GM23338 (cell line): ENCODE data around the gene ALKBH4. TPM values are rescaled to one million over a fixed set of nuclear protein-coding genes. Genes with fewer than 3 reads are reported as not detected.

ENCODE experiments used
- ATAC-seq: fragments of 200-7000 bp; cut with Tn5 transposase; 3 replicates; pipeline ENCODE4 v1.9.1; 2020
- DNase-seq: peaks from one replicate; pipeline ENCODE4 v3.0.0-alpha.2; 2015; ENCODE audit warnings: low spot score
- H2AFZ ChIP-seq: fragments of 200-600 bp; sonication (generic); 2 replicates; pipeline ENCODE4 v1.8.0; 2016; ENCODE audit warnings: antibody characterized with exemption, mild to moderate bottlenecking, moderate library complexity
- H3F3A ChIP-seq: fragments of 200-600 bp; sonication (generic); replicated peaks from 2 replicates; pipeline ENCODE4 v1.8.0; 2017; ENCODE audit warnings: antibody characterized with exemption, mixed run types, low read depth
- H3K27ac ChIP-seq: fragments of 200-600 bp; sonication (generic); 2 replicates; pipeline ENCODE4 v1.6.1; 2016; ENCODE audit warnings: low read depth
- H3K27me3 ChIP-seq: fragments of 200-600 bp; sonication (generic); 2 replicates; pipeline ENCODE4 v1.8.0; 2016; ENCODE audit warnings: mild to moderate bottlenecking, mixed run types, moderate library complexity; ENCODE audit not compliant: insufficient read depth
- H3K36me3 ChIP-seq: fragments of 200-600 bp; sonication (generic); 2 replicates; pipeline ENCODE4 v1.8.0; 2016; ENCODE audit warnings: mild to moderate bottlenecking; ENCODE audit not compliant: insufficient read depth
- H3K4me1 ChIP-seq: fragments of 200-600 bp; sonication (generic); 2 replicates; pipeline ENCODE4 v1.8.0; 2016; ENCODE audit warnings: mild to moderate bottlenecking, moderate library complexity; ENCODE audit not compliant: insufficient read depth
- H3K4me2 ChIP-seq: fragments of 200-600 bp; sonication (generic); 2 replicates; pipeline ENCODE4 v1.7.1; 2017; ENCODE audit warnings: mixed run types
- H3K4me3 ChIP-seq: fragments of 200-600 bp; sonication (generic); 2 replicates; pipeline ENCODE4 v1.6.1; 2016; ENCODE audit warnings: mixed run types
- H3K79me2 ChIP-seq: fragments of 200-600 bp; sonication (generic); replicated peaks from 2 replicates; pipeline ENCODE4 v1.8.0; 2017; ENCODE audit warnings: mild to moderate bottlenecking; ENCODE audit not compliant: insufficient read depth
- H3K9me2 ChIP-seq: fragments of 200-600 bp; sonication (generic); 2 replicates; pipeline ENCODE4 v1.8.0; 2017; ENCODE audit not compliant: insufficient read depth
- H4K20me1 ChIP-seq: fragments of 200-600 bp; sonication (generic); replicated peaks from 2 replicates; pipeline ENCODE4 v1.8.0; 2017; ENCODE audit warnings: mild to moderate bottlenecking; ENCODE audit not compliant: insufficient read depth
- H3K27ac Mint-ChIP-seq: 2 replicates; pipeline ENCODE4 v1.8.0; 2020; ENCODE audit warnings: inconsistent platforms, mild to moderate bottlenecking, moderate library complexity, mixed read lengths
- H3K27me3 Mint-ChIP-seq: 3 replicates; pipeline ENCODE4 v1.8.0; 2022; ENCODE audit warnings: low read depth, mild to moderate bottlenecking, moderate library complexity, mixed read lengths, inconsistent platforms; ENCODE audit not compliant: insufficient read depth, poor library complexity
- H3K36me3 Mint-ChIP-seq: 3 replicates; pipeline ENCODE4 v1.8.0; 2021; ENCODE audit warnings: low read depth, mild to moderate bottlenecking, inconsistent platforms, moderate library complexity, mixed read lengths
- H3K4me1 Mint-ChIP-seq: 3 replicates; pipeline ENCODE4 v1.8.0; 2020; ENCODE audit warnings: mild to moderate bottlenecking, inconsistent platforms, mixed read lengths
- H3K4me3 Mint-ChIP-seq: 3 replicates; pipeline ENCODE4 v1.8.0; 2021; ENCODE audit warnings: moderate library complexity, mild to moderate bottlenecking, inconsistent platforms, mixed read lengths
- H3K9me3 Mint-ChIP-seq: 3 replicates; pipeline ENCODE4 v1.8.0; 2020; ENCODE audit warnings: moderate library complexity, mild to moderate bottlenecking, inconsistent platforms, mixed read lengths
- CREB1 ChIP-seq: fragments of 250-450 bp; sonication (Bioruptor Pico); IDR thresholded peaks from 2 replicates; pipeline ENCODE4 v1.5.0; 2020; ENCODE audit warnings: low read depth, mild to moderate bottlenecking, moderate library complexity
- CTCF ChIP-seq, 2 experiments: fragments of 200-600 bp in 1 of 2; sonication (generic) in 1 of 2; conservative IDR thresholded peaks; 2 replicates each; pipeline versions ENCODE4 v1.5.1 to v1.6.1; 2016 to 2017; ENCODE audit warnings: antibody characterized with exemption in 2 of 2, low read depth in 2 of 2, mild to moderate bottlenecking in 2 of 2, moderate library complexity in 1 of 2
- ETS1 ChIP-seq: IDR thresholded peaks from 2 replicates; pipeline ENCODE4 v1.6.1; 2016; ENCODE audit warnings: antibody characterized with exemption
- EZH2 ChIP-seq: fragments of 200-600 bp; sonication (generic); IDR thresholded peaks from one replicate; pipeline ENCODE4 v1.8.0; 2017; ENCODE audit warnings: antibody characterized with exemption, mild to moderate bottlenecking, low read depth; ENCODE audit not compliant: unreplicated experiment
- EZH2phosphoT487 ChIP-seq: fragments of 200-600 bp; sonication (generic); IDR thresholded peaks from one replicate; pipeline ENCODE4 v1.8.1; 2018; ENCODE audit warnings: antibody characterized with exemption; ENCODE audit not compliant: unreplicated experiment
- JUNB ChIP-seq: IDR thresholded peaks from one replicate; pipeline ENCODE4 v1.6.1; 2016; ENCODE audit warnings: antibody characterized with exemption; ENCODE audit not compliant: unreplicated experiment
- NANOG ChIP-seq: IDR thresholded peaks from 2 replicates; pipeline ENCODE4 v1.6.1; 2016; ENCODE audit warnings: antibody characterized with exemption, borderline replicate concordance
- POLR2AphosphoS5 ChIP-seq: IDR thresholded peaks from 2 replicates; pipeline ENCODE4 v1.6.1; 2016; ENCODE audit warnings: antibody characterized with exemption, low read depth
- REST ChIP-seq: IDR thresholded peaks from one replicate; pipeline ENCODE4 v1.6.1; 2018; ENCODE audit warnings: antibody characterized with exemption; ENCODE audit not compliant: unreplicated experiment
- STAT1 ChIP-seq: IDR thresholded peaks from one replicate; pipeline ENCODE4 v1.6.1; 2016; ENCODE audit warnings: antibody characterized with exemption; ENCODE audit not compliant: unreplicated experiment
- ZNF114 ChIP-seq: fragments of 250-450 bp; sonication (Bioruptor Pico); IDR thresholded peaks from 2 replicates; pipeline ENCODE4 v1.5.0; 2020; ENCODE audit warnings: mild to moderate bottlenecking, moderate library complexity
- ZNF331 ChIP-seq: fragments of 250-450 bp; sonication (Bioruptor Pico); IDR thresholded peaks from 2 replicates; pipeline ENCODE4 v1.5.0; 2020; ENCODE audit warnings: low read depth, mild to moderate bottlenecking, moderate library complexity
- ZNF462 ChIP-seq: fragments of 250-450 bp; sonication (Bioruptor Pico); IDR thresholded peaks from 2 replicates; pipeline ENCODE4 v1.5.0; 2020; ENCODE audit warnings: mild to moderate bottlenecking, moderate library complexity
- polyA plus RNA-seq: library from polyadenylated mRNA; unstranded; fragments of >200 nt; fragmentation: Nextera tagmentation; extraction: Ambion mirVana; gene quantifications from 2 replicates; pipeline ENCODE4 v1.2.1, GENCODE V29; 2016
- total RNA-seq: library from RNA; depleted of rRNA; stranded (reverse); fragments of >200 nt; shearing (Covaris generic); gene quantifications from 2 replicates; pipeline ENCODE4 v1.2.3, GENCODE V29; 2014

The ALKBH4 gene
- total and polyA plus RNA-seq, 2 experiments from 2014 or later: 17.7 to 45.0 TPM

GRCh38 chr7:102407910-102408309, 56.8 kb downstream of the ALKBH4 start:
- Histone ChIP-seq H3K79me2 (no peaks in the 10 kb centered on the region; the same call in 1 of the 2 replicates), H2AFZ (no peak overlapping the region), H3K36me3 (peaks cover 34% of the 10 kb centered on the region), H3K27me3 (no peaks in the 10 kb centered on the region), H3K27ac (no peak overlapping the region), H3K9me2 (no peaks in the 10 kb centered on the region), H3K4me3 (no peak overlapping the region), H4K20me1 (peaks cover 17% of the 10 kb centered on the region), H3K4me2 (no peak overlapping the region), H3F3A (peaks cover 13% of the 10 kb centered on the region; the same call in 1 of the 2 replicates), H3K4me1 (no peaks in the 10 kb centered on the region)
- DNase-seq (no peak), ATAC-seq (no peak)
- no peak overlapping the region for H3K4me3 Mint-ChIP-seq
- H3K4me1 Mint-ChIP-seq: peaks cover 3% of the 10 kb centered on the region; the same call in 1 of the 3 replicates
- H3K27ac Mint-ChIP-seq: no peak overlapping the region
- H3K27me3 Mint-ChIP-seq: peaks cover 6% of the 10 kb centered on the region
- peaks cover 85% of the 10 kb centered on the region for H3K36me3 Mint-ChIP-seq
- H3K9me3 Mint-ChIP-seq: peaks cover 8% of the 10 kb centered on the region; the same call in 2 of the 3 replicates
- no peak for TF ChIP-seq ZNF114 (CRISPR knock-in tag)
- TF ChIP-seq NANOG: no peak
- no peak for TF ChIP-seq STAT1
- TF ChIP-seq ZNF331: no peak
- TF ChIP-seq REST: no peak
- TF ChIP-seq ETS1: no peak
- TF ChIP-seq ZNF462 (CRISPR knock-in tag): no peak
- no peak for TF ChIP-seq JUNB
- no peak for TF ChIP-seq EZH2
- TF ChIP-seq CTCF (conservative IDR thresholded peaks at IDR 0.05; ENCODE audit: low read depth in 2 of 2): no peak
- no peak for TF ChIP-seq POLR2AphosphoS5
- no peak for TF ChIP-seq EZH2phosphoT487
- no peak for TF ChIP-seq CREB1 (CRISPR knock-in tag)
